ENCODE measurements around the gene CCDC87.
"Not testable (repeated sequence)": the region's sequence is repeated elsewhere in the genome, so short reads cannot be mapped to it uniquely, and the experiment has no call there.

CCDC87 gene

DNA sequence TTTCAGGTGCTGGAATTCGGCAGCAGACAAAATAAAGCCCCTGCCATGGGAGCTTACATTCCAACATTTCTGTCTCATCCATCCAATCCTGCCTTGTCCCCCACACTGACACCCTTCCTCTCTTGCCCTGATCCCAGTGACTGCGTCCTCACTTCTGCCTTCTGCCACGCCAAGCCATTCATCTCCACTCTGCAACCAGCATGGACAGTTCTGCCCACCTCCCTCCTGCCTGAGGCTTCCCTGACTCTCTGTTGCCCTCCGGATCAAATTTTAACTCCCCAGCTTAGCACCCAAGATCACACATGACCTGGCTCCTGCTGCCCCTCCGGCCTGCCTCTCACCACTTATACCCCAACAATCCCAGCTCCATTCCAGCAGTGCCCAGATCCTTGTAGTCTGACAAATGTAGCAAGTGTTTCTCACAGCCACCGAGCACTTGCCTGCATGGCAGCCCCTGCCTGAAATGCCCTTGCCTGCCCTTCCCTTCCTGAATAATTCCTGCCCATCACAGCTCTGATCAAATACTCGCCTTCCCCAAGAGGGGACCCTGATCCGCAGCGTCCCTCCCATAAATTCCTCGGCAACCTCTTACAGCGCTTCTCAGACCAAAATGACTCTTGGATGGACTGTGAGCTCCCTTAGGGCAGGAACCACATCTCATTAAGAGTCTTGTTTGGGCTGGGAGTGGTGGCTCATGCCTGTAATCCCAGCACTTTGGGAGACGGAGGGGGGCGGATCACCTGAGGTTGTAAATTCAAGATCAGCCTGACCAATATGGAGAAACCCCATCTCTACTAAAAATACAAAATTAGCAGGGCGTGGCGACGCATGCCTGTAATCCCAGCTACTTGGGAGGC, 43.9 kb downstream of the CCDC87 start:
- DNase-seq, result no peak

GRCh38 chr11:66548041-66548440, 44.8 kb downstream of the CCDC87 start:
- DNase-seq, result no peak

DNA sequence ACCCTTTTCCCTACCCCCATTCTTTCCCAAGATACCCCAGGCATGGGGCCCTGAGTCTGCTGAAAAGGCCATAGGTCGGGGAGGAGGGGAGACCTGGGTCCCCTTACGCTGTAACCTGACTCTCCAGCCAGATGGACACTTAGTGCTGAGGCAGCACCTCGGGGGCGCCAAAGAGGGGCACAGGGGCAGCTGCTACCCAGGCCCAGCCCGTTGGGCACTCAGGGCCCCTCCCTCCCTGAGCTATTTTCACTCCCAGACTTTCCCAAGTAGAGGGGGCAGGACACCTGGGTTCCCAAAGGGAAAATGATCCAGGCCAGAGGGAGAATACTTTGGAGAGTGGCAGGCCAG, 45.2 kb downstream of the CCDC87 start:
- DNase-seq, result no peak

DNA sequence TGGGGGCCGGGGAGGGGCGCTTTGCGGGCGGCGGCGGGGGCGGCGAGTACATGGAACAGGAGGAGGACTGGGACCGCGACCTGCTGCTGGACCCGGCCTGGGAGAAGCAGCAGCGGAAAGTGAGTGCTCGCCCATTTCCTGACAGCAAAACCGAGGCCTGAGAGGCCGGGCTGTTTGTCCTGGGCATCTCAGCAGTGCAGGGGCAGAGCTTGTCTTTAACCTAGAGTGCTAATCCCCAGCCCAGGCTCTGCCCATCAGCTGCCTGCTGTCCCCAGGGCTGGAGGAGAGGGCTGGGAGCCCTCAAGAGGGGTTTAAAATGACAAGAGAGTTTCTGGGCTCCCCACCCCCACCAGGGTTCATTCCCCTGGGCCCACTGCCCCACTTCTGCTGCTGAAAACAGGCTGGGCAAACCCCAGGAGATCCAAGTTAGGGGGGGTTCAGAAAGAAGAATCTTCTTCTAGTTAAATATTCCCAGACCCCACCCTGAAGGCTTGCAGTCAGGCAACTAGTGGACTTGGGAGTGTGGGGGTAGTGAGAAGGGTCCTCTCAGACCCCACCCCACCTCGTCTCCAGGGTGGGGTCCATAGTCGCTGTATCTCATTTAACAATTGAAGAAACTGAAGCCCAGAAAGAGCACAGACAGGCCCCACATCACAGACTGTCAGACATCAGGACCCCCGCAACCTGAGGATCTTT, 45.7 kb downstream of the CCDC87 start:
- DNase-seq, result no peak

- DNase-seq, result peak; percentile 39
Observed at GRCh38 chr11:66546368-66546965, 46.4 kb downstream of the CCDC87 start, which contains the start of gene ACTN3. TSS of gene ACTN3 (plus strand) at chr11:66546903. CDS start at chr11:66546938, 35 bp downstream.

DNA sequence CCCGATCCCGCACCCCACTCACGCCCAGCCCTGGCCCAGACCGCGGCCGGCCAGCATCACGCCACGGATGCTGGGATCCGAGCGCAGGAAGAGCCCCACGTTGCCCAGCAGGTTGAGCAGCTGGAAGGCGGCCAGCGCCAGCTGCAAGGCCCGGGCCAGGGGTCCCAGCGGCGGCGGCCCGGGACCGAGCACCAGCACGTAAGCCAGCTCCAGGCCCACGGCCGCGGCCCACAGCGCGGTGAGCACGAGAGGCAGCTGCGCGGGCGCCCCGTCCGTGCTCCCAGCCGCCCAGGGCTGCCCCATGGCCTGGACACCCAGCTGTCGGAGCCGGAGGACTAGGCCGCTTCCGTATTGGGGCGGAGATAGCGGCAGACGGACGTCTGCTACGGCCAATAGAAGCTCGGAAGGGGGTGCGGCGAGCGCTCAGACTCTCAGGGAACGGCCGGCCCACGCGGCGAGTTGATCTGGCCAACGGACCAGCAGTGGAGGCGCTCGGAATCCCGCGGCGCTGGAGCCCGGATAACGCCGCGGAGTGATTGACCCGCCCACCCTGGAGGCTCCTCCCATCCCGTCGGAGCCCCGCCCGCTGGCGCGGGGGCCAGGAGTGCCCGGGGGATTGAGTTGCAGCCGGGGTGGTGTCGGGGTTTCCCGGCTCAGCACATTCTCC, 47.0 kb downstream of the CCDC87 start, which contains the start of gene ZDHHC24:
Gene ZDHHC24 (minus strand): TSS at position 348 of the 667 bp plus-strand sequence. CDS start 45 bp downstream, at position 303.
- peak; percentile 97 for DNase-seq

DNA sequence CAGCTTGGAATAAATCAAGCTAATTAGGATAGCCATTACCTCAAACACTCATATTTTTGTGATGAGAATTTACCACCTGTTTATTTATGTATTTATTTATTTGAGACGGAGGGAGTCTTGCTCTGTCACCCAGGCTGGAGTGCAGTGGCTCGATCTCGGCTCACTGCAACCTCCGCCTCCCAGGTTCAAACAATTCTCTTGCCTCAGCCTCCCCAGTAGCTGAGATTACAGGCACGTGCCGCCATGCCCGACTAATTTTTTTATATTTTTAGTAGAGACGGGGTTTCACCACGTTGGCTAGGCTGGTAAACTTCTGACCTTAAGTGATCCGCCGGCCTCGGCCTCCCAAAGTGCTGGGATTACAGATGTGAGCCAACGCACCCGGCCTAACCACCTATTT, 47.9 kb downstream of the CCDC87 start:
- not testable (repeated sequence) for DNase-seq

- peak; percentile 63 for DNase-seq
Observed at GRCh38 chr11:66543263-66544107, 49.4 kb downstream of the CCDC87 start.

GRCh38 chr11:66542362-66542761, 50.5 kb downstream of the CCDC87 start:
- DNase-seq, result no peak

GRCh38 chr11:66541892-66542291, 51.0 kb downstream of the CCDC87 start:
- no peak for DNase-seq

- DNase-seq, result not testable (repeated sequence)
Observed at GRCh38 chr11:66540598-66540997, 52.3 kb downstream of the CCDC87 start.
